ENCODE measurements around the gene CASS4. TPM values are rescaled to one million over a fixed set of nuclear protein-coding genes. Genes with fewer than 3 reads are reported as not detected.

CASS4 gene
- total RNA-seq, 6 experiments from 2014 or later = 0.66 to 2.1 (median 0.83) TPM

GRCh38 chr20:56465997-56466396 is 53.9 kb downstream of the CASS4 start:
- WGBS (ENCODE audit: insufficient coverage, low coverage, low lambda C conversion rate, missing lambda C conversion rate) = 42% methylated on average over 6 of the region's 7 CpGs
- intact Hi-C loops (cut with DNase I) = no loop called here
- H3K4me3 ChIP-seq = no peak overlapping the region
- H3K36me3 ChIP-seq = no peaks in the 10 kb centered on the region
- H3K4me1 ChIP-seq = peaks cover 0 to 19% (median 3%) of the 10 kb centered on the region in 4 donors
- H3K27ac ChIP-seq = no peak overlapping the region
- no peak for DNase-seq
- TF ChIP-seq CTCF (IDR thresholded peaks at IDR 0.05) (no peak), POLR2A (IDR thresholded peaks at IDR 0.05) (no peak)
- H3K9me3 ChIP-seq = no peaks in the 10 kb centered on the region
- H3K27me3 ChIP-seq = no peaks in the 10 kb centered on the region
- ATAC-seq = peak in 1 of 4 donors; percentile 12

- Histone ChIP-seq H3K9me3 (no peaks in the 10 kb centered on the region), H3K27ac (peak overlapping the region in 2 of 3 donors; percentile 51 to 77), H3K27me3 (no peaks in the 10 kb centered on the region), H3K4me3 (peak overlapping the region; percentile 76 to 88 (median 80)), H3K36me3 (peaks cover 0 to 2% (median 0%) of the 10 kb centered on the region in 4 donors), H3K4me1 (peaks cover 0 to 19% (median 3%) of the 10 kb centered on the region in 4 donors)
- DNase-seq = no peak
- ATAC-seq = no peak
- intact Hi-C loops (cut with DNase I) = no loop called here
- 4% methylated on average over 7 of the region's 7 CpGs for WGBS (ENCODE audit: insufficient coverage, low coverage, low lambda C conversion rate, missing lambda C conversion rate)
- no peak for TF ChIP-seq CTCF (IDR thresholded peaks at IDR 0.05)
- no peak for TF ChIP-seq POLR2A (IDR thresholded peaks at IDR 0.05)
Observed at GRCh38 chr20:56467968-56468315, 55.9 kb downstream of the CASS4 start.

- Histone ChIP-seq H3K27me3 (no peaks in the 10 kb centered on the region), H3K4me1 (peaks cover 0 to 19% (median 3%) of the 10 kb centered on the region in 4 donors), H3K36me3 (peaks cover 0 to 8% (median 2%) of the 10 kb centered on the region in 4 donors), H3K4me3 (peak within 1 kb of the TSS; percentile 76 to 88 (median 80)), H3K9me3 (no peaks in the 10 kb centered on the region), H3K27ac (peak within 1 kb of the TSS; percentile 51 to 77 (median 63))
- ATAC-seq = peak; percentile 99 to 100 (median 100)
- intact Hi-C loops (cut with DNase I) = no loop called here
- WGBS (ENCODE audit: insufficient coverage, low coverage, low lambda C conversion rate, missing lambda C conversion rate) = under 1% methylated on average over 40 of the region's 55 CpGs
- TF ChIP-seq CTCF (IDR thresholded peaks at IDR 0.05) (no peak), POLR2A (IDR thresholded peaks at IDR 0.05) (no peak)
- peak; percentile 95 for DNase-seq
Observed at GRCh38 chr20:56468316-56469076, 56.4 kb downstream of the CASS4 start, which contains the start of gene RTF2. Gene RTF2 (plus strand): TSS chr20:56468627. CDS start chr20:56468698, 71 bp downstream.

GRCh38 chr20:56469077-56469449 is 57.0 kb downstream of the CASS4 start:
- Histone ChIP-seq H3K4me1 (peaks cover 0 to 19% (median 3%) of the 10 kb centered on the region in 4 donors), H3K27me3 (no peaks in the 10 kb centered on the region), H3K4me3 (peak overlapping the region; percentile 76 to 88 (median 80)), H3K27ac (peak overlapping the region in 1 of 3 donors; percentile 77), H3K9me3 (no peaks in the 10 kb centered on the region), H3K36me3 (peaks cover 0 to 14% (median 6%) of the 10 kb centered on the region in 4 donors)
- no peak for DNase-seq
- intact Hi-C loops (cut with DNase I) = no loop called here
- no peak for ATAC-seq
- WGBS (ENCODE audit: insufficient coverage, low coverage, low lambda C conversion rate, missing lambda C conversion rate) = 27% methylated on average over 8 of the region's 8 CpGs
- no peak for TF ChIP-seq CTCF (IDR thresholded peaks at IDR 0.05)
- TF ChIP-seq POLR2A (IDR thresholded peaks at IDR 0.05) = no peak

Data from right lobe of liver (tissue), 6 donors.